IPS-15b (cell line): Measurements from ENCODE around the gene CCDC85B.
"Not testable (repeated sequence)": the region's sequence is repeated elsewhere in the genome, so short reads cannot be mapped to it uniquely, and the experiment has no call there.

Experiments used
- H3K27me3 ChIP-seq: one replicate; pipeline ENCODE4 v1.6.1; 2013; ENCODE audit warnings: low read length; ENCODE audit not compliant: control insufficient read depth, insufficient read depth
- H3K36me3 ChIP-seq: one replicate; pipeline ENCODE4 v1.6.1; 2013; ENCODE audit warnings: low read length; ENCODE audit not compliant: control insufficient read depth, insufficient read depth
- H3K4me1 ChIP-seq: one replicate; pipeline ENCODE4 v1.6.1; 2013; ENCODE audit warnings: mild to moderate bottlenecking, low read length; ENCODE audit not compliant: control insufficient read depth, insufficient read depth
- H3K4me3 ChIP-seq: one replicate; pipeline ENCODE4 v1.5.1; 2013; ENCODE audit warnings: low read depth, low read length
- H3K9ac ChIP-seq: one replicate; pipeline ENCODE4 v1.6.1; 2013; ENCODE audit warnings: low read depth, mild to moderate bottlenecking, low read length
- H3K9me3 ChIP-seq: one replicate; pipeline ENCODE4 v1.6.1; 2013; ENCODE audit warnings: mild to moderate bottlenecking, low read length; ENCODE audit not compliant: control insufficient read depth, insufficient read depth

The CCDC85B gene

DNA sequence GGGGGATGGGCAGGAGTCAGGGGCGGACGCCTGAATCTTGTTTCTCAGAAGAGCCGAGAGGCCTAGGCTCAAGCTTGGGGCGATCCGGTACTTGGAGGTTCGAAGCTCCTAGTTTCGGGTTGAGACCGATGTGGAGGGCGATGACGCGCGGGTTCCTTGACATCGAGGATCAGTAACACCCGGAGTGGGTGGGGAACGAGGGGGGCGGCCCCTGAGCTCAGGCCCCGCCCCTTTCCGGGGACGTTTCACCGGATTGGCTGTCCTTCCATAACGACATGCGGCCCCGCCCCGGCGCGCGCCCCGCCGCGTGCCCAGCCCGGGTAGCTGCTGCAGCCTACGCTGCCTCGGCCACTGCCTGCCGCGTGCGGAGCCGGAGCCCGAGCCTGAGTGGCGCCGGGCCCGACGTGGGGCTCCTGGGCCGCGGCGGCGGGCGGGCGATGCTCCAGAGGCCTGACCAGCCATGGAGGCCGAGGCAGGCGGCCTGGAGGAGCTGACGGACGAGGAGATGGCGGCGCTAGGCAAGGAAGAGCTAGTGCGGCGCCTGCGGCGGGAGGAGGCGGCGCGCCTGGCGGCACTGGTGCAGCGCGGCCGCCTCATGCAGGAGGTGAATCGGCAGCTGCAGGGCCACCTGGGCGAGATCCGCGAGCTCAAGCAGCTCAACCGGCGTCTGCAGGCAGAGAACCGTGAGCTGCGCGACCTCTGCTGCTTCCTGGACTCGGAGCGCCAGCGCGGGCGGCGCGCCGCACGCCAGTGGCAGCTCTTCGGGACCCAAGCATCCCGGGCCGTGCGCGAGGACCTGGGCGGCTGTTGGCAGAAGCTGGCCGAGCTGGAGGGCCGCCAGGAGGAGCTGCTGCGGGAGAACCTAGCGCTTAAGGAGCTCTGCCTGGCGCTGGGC is at the start of gene CCDC85B:
CCDC85B (plus strand) TSS at position 350 of the 895 bp plus-strand sequence; CDS start at position 461, 111 bp downstream.
- Histone ChIP-seq H3K36me3 (peaks cover 6% of the 10 kb centered on the region), H3K4me1 (peaks cover 10% of the 10 kb centered on the region), H3K27me3 (peaks cover 21% of the 10 kb centered on the region), H3K4me3 (peak within 1 kb of the TSS; percentile 75), H3K9me3 (no peaks in the 10 kb centered on the region), H3K9ac (peak within 1 kb of the TSS; percentile 54)

GRCh38 chr11:65842144-65842543 is 48.3 kb upstream of the CCDC85B start:
- Histone ChIP-seq H3K4me1 (no peaks in the 10 kb centered on the region), H3K27me3 (no peaks in the 10 kb centered on the region), H3K9me3 (no peaks in the 10 kb centered on the region), H3K9ac (no peak overlapping the region), H3K36me3 (no peaks in the 10 kb centered on the region), H3K4me3 (no peak overlapping the region)

GRCh38 chr11:65843811-65844210 is 46.7 kb upstream of the CCDC85B start:
- no peaks in the 10 kb centered on the region for H3K36me3 ChIP-seq
- H3K27me3 ChIP-seq = no peaks in the 10 kb centered on the region
- H3K9me3 ChIP-seq = no peaks in the 10 kb centered on the region
- H3K4me3 ChIP-seq = no peak overlapping the region
- no peak overlapping the region for H3K9ac ChIP-seq
- no peaks in the 10 kb centered on the region for H3K4me1 ChIP-seq

DNA sequence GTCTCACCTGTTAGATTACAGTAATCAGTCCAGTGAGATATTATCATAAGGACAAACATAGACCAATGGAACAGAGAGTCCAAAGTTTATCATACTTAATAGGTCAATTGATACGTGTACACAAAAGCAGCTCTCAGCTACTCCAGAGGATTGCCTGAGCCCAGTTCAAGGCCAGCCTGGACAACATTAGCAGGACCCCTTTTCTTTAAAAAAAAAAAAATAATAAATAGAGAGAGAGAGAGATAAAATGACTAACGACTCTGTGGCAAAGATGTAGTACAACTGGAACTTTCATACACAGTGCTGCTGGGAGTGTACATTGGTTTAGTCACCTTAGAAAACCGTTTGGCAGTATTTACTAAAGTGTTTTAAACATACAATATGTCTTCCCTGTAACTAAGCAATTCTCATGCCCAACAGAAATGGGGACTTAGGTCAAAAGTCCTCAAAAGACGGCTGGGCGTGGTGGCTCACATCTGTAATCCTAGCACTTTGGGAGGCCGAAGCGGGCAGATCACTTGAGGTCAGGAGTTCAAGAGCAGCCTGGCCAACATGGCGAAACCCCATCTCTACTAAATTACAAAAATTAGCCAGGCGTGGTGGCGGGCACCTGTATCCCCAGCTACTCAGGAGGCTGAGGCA is 46.1 kb upstream of the CCDC85B start:
- no peak overlapping the region for H3K9ac ChIP-seq
- H3K4me3 ChIP-seq = no peak overlapping the region
- H3K9me3 ChIP-seq = no peaks in the 10 kb centered on the region
- H3K27me3 ChIP-seq = no peaks in the 10 kb centered on the region
- H3K4me1 ChIP-seq = no peaks in the 10 kb centered on the region
- H3K36me3 ChIP-seq = no peaks in the 10 kb centered on the region

DNA sequence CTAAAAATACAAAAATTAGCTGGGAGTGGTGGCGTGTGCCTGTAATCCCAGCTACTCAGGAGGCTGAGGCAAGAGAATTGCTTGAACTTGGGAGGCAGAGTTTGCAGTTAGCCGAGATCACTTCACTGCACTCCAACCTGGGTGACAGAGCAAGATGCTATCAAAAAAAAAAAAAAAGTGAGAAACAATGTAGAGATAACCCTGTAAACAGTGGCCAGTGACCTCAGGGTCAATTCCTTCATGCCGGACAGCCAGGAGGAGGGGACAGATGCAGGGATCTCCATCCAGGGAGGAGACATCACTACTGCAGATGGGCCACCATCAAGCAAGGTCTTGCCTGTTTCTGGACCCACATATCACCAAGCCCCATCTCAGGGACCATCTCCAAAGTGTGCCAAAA is 42.7 kb upstream of the CCDC85B start:
- no peaks in the 10 kb centered on the region for H3K4me1 ChIP-seq
- no peak overlapping the region for H3K9ac ChIP-seq
- no peak overlapping the region for H3K4me3 ChIP-seq
- peaks cover 3% of the 10 kb centered on the region for H3K9me3 ChIP-seq
- H3K36me3 ChIP-seq = peaks cover 3% of the 10 kb centered on the region
- H3K27me3 ChIP-seq = no peaks in the 10 kb centered on the region

GRCh38 chr11:65848693-65849092 is 41.8 kb upstream of the CCDC85B start:
- not testable (repeated sequence) for H3K4me3 ChIP-seq, H3K9ac ChIP-seq, H3K27me3 ChIP-seq, H3K9me3 ChIP-seq, H3K4me1 ChIP-seq, H3K36me3 ChIP-seq

DNA sequence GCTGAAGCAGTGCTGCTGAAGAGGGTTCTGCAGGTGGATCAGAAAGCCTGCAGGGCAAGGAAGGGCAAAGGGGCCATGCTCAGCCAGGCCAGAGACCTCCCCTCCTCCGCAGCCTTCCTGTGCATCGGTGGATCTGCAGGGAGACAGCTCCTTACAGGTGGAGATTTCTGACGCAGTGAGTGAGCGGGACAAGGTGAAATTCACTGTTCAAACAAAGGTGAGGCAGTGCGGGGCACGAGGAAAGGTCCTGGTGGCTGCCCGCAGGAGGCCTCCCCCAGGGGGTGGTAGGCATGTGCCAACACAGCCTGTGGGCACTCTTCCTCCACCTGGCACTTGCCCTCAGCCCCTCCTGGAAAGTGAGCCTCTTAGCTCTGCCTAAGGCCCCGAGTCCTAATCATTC is 41.1 kb upstream of the CCDC85B start:
- no peak overlapping the region for H3K9ac ChIP-seq
- H3K4me3 ChIP-seq = no peak overlapping the region
- H3K4me1 ChIP-seq = no peaks in the 10 kb centered on the region
- H3K9me3 ChIP-seq = peaks cover 3% of the 10 kb centered on the region
- H3K36me3 ChIP-seq = peaks cover 17% of the 10 kb centered on the region
- no peaks in the 10 kb centered on the region for H3K27me3 ChIP-seq

DNA sequence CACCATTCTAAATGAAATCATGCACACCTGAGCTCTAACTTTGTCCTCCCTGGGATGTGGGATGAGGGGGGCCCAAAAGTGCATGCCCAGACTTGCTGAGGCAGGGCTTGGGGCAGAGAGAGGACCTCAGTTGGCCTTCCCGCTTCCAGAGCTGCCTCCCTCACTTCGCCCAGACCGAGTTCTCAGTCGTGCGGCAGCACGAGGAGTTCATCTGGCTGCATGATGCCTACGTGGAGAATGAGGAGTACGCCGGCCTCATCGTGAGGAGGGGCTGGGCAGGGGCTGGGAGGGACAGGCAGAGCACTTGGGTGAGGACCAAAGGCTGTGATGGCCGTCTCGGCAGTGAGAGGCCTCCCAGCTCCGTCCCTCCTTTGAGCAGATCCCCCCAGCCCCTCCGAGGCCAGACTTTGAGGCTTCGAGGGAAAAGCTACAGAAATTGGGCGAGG is 40.7 kb upstream of the CCDC85B start:
- Histone ChIP-seq H3K9ac (no peak overlapping the region), H3K27me3 (no peaks in the 10 kb centered on the region), H3K4me3 (no peak overlapping the region), H3K4me1 (no peaks in the 10 kb centered on the region), H3K9me3 (peaks cover 3% of the 10 kb centered on the region), H3K36me3 (peaks cover 21% of the 10 kb centered on the region)

- H3K4me3 ChIP-seq = no peak overlapping the region
- H3K36me3 ChIP-seq = peaks cover 27% of the 10 kb centered on the region
- H3K9me3 ChIP-seq = peaks cover 3% of the 10 kb centered on the region
- no peak overlapping the region for H3K9ac ChIP-seq
- H3K4me1 ChIP-seq = no peaks in the 10 kb centered on the region
- H3K27me3 ChIP-seq = no peaks in the 10 kb centered on the region
Observed at GRCh38 chr11:65850217-65851082, 40.0 kb upstream of the CCDC85B start.

DNA sequence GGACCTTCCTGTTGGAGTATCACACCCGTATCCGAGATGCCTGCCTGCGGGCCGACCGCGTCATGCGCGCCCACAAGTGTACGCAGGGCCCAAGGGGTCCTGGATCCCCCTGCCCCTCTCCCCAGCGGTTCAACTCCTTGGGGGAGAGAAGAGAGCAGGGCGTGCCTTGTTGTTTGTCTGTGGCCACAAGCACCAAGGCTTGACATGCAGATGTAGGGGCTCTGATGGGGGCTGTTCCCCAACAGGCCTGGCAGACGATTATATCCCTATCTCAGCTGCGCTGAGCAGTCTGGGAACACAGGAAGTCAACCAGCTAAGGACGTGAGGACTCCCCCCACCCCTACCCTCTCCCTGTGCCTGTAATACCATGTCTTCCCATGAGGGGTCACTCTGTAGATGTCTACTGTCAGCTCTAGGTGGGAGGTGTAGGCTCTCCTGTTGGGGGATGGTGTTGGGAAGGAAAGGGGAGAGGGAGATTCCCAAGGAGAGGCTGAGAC is 39.3 kb upstream of the CCDC85B start:
- H3K9ac ChIP-seq = no peak overlapping the region
- H3K36me3 ChIP-seq = peaks cover 34% of the 10 kb centered on the region
- no peaks in the 10 kb centered on the region for H3K27me3 ChIP-seq
- peaks cover 3% of the 10 kb centered on the region for H3K9me3 ChIP-seq
- peaks cover 1% of the 10 kb centered on the region for H3K4me1 ChIP-seq
- H3K4me3 ChIP-seq = no peak overlapping the region

DNA sequence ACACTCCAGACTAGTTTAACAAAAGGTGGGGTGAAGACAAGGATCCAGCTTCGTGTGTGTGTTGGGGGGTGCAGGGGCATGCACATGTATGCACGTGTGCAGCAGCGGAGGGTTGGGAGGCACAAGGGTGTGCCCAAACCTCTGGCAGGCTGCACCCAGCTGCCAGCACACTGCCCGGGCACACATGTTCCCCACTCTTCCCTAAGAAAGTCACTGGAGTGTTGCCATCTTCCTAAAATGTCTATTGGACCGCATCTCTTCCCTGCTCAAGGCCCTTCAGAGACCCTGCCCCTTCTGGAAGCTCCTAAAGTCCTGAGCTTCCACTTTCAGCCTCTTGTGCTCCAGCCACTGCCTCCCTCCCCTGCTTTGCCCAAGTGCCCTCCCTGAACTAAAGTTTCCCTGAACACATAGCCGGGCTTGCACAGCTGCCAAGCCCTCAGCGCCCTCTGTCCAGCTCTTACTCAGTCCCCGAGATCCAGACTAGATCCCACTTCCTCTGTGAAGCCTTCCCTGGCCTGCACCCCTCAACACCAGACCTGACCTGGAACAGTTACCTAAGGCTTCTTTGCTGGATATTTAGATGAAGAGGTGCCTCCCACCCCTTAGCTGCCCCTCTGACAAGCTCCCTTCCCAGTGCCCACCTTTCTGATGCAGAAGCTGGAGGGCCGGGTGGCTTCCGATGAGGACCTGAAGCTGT is 38.5 kb upstream of the CCDC85B start:
- H3K9me3 ChIP-seq = peaks cover 3% of the 10 kb centered on the region
- no peak overlapping the region for H3K4me3 ChIP-seq
- H3K36me3 ChIP-seq = peaks cover 40% of the 10 kb centered on the region
- H3K9ac ChIP-seq = no peak overlapping the region
- H3K4me1 ChIP-seq = peaks cover 5% of the 10 kb centered on the region
- H3K27me3 ChIP-seq = no peaks in the 10 kb centered on the region
